ENCODE results near the gene DIPK1B.

Gene DIPK1B

DNA sequence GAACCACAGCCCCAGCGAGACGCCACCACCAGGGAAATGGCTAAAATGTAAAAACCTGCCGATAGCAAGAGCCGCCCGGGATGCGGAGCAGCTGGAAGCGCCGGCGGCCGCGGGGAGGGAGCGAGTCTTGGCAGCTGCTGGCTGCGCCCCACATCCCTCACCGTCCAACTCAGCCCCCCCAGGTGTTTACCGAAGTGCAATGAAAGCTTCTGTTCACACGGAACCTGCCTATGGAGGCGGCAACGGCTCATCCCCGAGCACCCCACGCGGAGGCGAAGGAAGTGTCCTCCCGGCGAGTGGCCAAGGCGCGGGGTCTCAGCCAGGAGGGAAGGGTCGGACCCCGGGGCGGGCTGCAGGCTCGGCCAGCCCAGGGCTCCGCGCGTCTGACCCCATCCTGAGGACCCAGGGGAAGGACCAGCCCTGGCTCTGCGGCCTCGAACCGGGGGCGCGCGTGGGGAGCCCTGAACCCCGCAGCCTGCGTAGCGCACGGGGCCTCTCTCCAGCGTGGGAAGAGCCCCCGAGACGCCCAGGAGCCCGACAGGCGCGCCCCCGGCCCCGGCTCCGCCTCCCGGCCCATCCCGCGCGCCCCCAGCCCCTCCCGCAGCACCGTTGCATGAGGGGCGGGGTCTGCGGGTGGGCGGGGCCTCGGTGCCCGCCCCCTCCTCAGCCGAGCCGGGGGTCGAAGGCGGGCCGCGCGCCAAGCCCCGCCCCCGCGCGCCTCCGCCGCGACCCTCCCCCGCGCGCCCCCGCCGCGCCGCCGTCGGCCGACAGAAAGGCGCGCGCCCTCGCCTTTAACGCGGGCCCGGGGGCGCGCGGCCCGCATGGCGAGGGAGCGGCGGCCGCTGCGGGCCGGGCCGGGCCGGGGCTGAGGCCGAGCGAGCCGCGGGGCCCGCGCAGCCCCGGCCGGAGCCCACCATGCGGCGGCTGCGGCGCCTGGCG is at the start of gene DIPK1B:
DIPK1B (plus strand) TSS at position 822 of the 939 bp plus-strand sequence; CDS start at position 916, 94 bp downstream.
- DNase-seq (ENCODE audit: low spot score) = no peak

DNA sequence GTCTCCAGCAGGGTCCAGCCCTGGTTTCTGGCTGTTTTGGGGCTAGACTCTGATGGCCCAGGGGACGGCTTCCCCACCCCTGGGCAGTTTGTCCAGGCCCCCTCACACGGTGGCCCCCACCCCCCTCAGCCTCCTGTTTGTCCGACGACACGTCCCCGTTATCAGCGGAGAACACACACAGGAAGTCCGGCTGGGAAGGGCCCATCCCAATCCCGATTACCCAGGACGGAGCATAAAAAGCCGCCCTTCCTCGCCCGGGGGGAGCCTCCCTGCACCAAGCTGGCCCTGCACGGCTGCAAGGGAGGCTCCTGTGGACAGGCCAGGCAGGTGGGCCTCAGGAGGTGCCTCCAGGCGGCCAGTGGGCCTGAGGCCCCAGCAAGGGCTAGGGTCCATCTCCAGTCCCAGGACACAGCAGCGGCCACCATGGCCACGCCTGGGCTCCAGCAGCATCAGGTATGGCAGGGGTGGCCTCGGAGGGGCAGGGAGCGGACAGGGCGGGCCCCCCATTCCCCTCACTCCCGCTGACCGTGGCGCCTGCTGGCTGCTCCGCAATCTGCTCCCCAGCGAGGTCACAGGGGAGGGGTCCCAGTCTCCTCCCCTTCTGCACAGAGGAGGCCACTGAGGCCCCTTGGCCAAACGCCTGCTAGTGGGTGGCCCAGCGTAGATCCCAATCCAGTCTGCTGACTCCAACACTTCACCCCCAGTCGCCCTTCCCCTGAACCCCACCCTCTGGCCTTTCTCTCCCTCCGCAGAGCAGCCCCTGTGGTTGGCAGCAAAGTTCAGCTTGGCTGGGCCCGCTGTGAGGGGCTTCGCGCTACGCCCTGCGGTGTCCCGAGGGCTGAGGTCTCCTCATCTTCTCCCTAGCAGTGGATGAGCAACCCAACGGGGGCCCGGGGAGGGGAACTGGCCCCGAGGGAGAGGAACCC is 49.5 kb upstream of the DIPK1B start, which contains the start of gene EGFL7:
EGFL7 (plus strand) TSS at position 261 of the 926 bp plus-strand sequence. CDS start 5,367 bp downstream, outside the sequence.
- no peak for DNase-seq (ENCODE audit: low spot score)

DNA sequence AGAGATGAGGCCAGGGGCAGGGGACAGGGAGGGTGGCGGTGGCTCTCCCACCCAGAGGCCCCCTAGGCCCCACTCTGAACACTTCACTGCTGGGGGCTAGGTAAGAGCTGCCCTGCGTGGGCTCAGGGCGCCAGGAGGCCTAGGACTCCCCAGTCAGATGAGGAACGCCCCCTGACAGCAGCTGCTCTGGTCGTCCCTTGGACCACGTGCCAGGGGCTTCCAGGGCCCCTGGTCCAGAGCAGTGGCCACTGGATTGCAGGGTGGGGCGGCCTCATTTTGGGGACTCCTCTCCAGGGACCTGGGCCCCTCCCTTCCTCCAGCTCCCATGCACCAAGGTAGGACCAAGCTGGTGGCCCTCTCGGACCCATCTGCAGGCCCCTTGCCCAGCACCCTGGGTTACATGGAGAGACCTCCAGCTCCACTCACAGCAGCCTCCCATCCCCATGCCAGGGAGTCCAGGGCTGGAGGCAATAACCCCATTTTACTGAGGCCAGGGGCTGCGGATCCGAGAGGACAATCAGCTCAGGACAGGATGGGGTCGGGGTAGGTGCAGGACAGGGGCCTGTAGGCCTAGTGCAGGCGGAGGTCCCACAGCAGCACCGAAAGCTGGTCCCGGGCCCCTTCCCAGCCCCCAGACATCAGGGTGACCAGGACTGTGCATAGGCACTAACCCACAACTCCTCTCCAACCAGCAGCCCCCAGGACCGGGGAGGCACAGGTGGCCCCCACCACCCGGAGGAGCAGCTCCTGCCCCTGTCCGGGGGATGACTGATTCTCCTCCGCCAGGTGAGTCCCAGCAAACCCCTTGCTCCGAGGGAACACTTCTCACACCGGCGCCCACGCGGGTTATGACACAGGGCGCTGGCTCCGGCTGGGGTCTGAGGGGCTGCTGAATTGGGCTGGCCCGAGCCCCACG is 48.1 kb upstream of the DIPK1B start:
- DNase-seq (ENCODE audit: low spot score) = no peak

DNA sequence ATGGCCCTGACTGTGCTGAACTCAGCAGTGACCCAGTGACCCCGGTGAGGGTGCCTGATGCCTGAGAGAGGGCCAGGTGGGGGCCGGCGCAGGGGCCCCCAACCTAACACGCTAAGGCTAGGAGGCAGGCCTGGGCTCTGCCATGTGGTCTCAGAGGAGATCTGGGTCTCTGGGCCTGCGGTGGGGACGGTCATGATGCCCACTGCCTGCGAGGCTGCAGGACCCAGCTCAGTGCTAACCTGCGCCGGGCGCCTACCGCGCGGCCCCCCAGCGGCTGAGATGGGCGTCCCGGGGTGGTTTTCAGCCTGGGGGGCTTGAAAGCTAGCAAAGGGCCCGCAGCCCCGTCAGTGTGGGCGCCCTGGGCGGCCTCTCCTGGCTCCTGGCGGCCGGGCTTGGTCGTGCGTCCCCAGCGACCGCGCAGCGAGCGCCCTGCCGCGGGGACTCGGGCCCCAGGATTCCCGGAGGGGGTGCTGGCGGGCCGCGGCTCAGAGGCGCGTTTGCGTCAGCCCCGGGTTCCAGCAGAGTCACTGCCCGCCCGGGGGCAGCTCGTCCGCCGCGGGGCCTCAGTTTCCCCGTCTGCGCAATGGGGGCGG is 47.2 kb upstream of the DIPK1B start:
- no peak for DNase-seq (ENCODE audit: low spot score)

DNA sequence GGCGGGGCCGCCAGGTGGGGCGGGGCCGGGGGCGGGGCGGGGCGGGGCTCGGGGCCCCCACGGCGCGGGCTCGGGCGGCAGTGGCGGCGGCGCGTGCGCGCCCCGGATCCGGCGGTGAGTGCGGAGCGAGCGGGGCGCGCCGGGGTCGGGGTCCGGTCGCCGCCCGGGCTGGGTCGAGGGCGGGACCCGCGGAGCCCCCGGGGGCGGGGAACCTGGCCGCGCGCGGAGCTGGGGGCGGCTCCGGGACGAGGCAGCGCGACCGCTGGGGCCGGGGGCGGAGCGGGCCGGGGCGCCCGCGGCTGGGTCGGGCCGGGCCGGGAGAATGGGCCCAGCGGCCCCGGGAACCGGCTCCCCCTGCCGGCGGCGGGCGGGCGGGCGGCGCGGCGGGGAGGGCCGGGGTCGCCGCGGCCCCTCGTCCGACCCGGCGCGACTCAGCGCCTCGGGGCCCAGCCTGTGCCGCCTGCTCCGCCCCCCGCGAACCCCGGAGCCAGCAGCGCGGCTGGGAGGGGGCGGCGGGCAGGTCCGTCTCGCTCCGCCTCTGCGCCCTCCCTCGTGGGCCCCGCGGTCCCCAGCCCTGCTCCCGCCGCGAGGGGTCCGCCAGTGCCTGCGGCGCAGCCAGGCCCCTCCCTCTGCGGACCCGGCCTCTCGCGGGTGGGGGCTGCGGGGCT is 46.5 kb upstream of the DIPK1B start:
- no peak for DNase-seq (ENCODE audit: low spot score)

DNA sequence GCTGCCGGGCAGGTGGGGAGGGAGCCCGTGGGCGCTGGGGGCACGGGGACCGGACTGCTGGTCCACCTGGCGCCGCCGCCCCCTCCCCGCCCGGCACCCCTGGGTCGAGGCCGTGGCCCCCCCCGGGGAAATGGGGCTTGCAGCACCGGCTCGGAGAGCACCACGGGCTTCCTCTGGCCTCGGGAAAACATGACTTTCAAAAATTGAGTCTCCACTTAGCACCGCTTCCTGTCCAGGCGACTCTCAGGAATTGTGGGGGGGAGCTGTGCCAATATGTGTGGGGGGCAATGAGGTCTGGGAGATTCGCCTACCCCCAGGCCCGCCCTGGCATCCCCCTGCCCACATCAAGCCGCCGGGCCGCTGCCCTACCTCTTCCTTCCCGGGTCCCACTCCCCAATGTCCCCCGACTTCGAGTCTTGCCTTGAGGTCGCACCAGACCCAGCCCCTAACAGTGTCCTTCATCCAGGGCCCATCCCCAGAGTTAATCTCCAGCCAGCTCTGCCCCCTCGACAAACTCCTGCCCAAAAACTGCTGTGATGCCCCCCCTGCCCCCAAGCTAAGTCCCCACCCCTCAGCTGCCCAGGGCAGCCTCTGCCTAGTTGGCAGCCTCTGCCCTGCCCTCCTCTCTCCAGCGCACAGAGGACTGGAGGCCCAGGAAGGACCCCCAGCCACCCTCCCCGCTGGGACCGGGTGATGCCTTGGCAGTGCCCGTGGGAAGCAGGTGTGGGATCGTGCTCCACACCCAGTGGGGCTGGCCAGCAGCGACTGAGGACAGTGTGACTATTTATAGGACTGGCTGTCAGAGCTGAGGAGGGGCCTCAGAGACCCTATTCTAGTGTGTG is 45.8 kb upstream of the DIPK1B start:
- DNase-seq (ENCODE audit: low spot score) = no peak

DNA sequence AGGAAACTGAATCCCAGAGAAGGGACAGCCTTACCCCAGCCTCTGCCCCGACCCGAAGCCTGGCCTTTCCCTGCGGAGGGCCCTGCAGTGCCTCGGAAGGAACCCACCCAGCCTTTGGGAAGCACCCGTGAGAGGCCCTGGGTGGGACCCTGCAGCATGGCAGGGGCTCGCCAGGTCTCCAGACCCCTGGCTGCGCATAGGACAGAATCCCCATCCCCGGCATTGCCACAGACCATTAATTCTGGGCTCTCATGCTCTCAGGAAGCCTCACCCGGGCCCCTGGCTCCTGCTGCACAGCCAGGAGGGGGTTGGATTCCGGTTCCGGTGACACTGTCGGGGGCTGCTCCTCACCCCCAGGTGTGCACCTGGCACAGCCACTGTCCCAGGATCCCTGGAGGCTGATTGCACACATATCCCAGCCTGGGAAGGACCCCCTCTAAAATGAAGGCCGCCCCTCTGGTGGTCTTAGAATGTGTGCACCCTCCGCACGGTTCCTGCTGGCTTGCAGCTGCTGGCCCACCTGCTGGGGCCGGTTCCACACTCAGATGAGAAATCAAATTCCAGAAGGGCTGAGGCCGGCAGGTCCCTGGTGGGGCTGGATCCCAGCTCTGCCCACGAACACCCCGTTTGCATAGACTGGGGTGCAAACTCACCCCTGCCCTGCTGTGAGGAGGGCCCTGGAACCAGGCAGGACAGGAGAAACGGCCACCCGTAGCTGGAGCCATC is 45.0 kb upstream of the DIPK1B start:
- DNase-seq (ENCODE audit: low spot score) = no peak

DNA sequence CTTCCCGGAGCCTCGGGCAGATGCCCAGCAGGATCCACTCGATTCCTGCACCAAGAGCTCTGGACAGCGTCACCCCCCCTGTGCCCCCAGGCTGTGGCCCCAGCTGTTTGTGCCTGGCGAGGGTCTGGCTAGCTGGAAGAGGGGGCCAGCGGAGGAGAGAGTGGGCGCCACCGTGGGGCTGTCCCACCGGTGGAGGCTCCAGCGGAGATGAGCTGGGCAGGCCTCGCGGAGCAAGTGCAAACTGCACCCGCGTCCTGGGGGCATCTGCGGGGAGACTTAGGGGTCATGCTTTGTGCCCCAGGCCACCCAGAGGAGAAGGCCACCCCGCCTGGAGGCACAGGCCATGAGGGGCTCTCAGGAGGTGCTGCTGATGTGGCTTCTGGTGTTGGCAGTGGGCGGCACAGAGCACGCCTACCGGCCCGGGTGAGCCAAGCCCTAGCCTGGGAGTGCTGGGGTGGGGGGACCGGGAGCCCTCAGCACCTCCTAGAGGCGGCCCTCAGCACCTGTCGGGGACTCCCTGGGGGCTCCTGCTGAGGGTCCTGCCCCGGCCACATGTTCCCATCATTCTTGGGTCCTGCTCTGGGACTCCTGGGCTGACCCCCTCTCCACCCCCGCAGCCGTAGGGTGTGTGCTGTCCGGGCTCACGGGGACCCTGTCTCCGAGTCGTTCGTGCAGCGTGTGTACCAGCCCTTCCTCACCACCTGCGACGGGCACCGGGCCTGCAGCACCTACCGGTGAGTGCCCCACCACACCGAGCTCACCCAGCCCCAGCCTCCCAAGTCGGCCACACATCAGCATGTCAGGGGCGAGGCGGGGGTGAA is 44.2 kb upstream of the DIPK1B start:
- DNase-seq (ENCODE audit: low spot score) = peak; percentile 43

DNA sequence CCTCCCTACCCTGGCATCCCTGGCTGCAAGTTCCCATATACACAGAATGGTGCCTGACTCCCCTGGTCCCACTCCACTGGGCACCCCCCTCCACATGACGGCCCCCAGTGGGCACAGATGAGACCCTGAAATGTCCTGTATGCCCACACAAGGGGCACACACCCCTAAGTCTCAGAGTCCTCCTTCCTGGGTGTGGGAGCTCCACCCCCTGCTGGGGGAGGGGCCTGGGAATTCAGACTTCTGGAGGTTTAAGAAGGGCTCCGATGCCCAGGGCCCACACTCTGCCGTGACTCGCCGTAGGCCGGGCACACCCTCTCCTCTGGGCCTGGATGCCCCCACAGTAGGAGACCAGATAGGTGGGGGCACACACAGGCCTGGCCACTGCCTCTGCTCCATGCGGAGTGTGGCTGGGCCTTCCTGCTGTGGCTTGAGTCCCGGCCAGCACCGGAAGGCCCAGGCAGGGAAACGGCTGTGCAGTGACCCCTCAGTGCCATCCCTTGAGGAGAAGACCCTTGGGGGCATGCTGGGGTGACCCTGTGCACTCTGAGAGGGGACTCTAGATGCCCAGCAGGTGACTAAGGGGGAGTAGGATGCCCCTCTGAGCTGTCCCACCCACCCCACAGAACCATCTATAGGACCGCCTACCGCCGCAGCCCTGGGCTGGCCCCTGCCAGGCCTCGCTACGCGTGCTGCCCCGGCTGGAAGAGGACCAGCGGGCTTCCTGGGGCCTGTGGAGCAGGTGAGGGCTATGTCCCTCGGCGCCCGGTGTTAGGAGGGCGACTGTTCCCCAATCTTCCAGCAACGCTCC is 43.2 kb upstream of the DIPK1B start:
- DNase-seq (ENCODE audit: low spot score) = peak; percentile 48

DNA sequence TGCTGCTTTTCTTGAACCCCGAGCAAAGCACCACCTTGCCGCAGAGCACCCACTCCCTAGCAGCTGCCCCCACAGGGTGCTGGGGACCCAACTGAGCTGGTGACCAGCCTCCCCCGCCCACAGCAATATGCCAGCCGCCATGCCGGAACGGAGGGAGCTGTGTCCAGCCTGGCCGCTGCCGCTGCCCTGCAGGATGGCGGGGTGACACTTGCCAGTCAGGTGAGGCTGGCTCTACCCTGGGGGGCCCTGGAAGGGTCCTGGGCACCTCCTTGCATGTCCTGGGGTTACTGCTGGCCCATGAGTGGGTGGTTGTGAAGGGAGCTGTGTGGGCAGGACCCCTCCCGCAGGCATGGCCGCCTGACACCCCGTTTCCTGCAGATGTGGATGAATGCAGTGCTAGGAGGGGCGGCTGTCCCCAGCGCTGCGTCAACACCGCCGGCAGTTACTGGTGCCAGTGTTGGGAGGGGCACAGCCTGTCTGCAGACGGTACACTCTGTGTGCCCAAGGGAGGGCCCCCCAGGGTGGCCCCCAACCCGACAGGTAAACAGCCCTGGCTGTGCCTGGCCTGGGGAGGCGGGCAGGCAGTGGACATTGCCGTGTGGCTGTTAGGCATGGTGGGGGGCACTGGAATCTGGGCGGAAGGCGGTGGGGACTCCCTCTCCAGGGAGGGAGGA is 42.4 kb upstream of the DIPK1B start:
- DNase-seq (ENCODE audit: low spot score) = no peak

DNA sequence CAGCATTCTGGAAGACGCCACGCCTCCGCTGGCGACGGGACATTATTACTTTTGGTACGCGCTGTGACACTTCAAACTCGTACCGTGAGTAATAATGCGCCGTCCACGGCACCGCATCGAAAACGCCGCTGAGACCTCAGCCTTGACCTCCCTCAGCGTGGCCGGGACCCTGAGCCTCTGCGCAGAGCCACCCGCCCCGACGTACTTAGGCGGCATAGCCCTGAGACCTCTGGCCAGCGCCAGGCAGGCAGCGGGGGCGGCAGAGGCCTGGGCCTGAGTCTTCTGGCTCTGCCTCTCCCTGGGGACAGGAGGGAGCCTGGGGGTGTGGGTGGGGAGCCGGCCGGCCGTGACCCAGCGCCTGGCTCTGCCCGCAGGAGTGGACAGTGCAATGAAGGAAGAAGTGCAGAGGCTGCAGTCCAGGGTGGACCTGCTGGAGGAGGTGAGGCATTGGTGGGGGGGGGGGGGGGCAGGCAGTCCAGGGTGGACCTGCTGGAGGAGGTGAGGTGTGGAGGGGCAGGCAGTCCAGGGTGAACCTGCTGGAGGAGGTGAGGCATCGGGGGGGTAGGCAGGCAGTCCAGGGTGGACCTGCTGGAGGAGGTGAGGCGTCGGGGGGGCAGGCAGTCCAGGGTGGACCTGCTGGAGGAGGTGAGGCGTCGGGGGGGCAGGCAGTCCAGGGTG is 41.7 kb upstream of the DIPK1B start:
- DNase-seq (ENCODE audit: low spot score) = no peak

DNA sequence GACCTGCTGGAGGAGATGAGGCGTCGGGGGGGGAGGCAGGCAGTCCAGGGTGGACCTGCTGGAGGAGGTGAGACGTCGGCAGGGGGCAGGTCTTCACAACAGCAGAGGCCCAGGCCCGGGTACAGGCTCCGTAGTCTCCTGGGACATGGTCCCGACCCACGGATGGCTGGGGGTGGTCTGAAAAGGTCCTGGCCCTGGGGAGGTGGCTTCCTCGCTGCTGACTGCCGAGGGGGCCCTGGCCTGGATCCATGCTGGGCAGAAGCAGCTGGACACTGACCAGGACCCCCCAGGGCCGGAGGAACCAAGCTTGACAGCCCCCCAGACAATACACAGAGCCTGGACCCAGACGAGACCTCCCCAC is 41.1 kb upstream of the DIPK1B start:
- no peak for DNase-seq (ENCODE audit: low spot score)

DNA sequence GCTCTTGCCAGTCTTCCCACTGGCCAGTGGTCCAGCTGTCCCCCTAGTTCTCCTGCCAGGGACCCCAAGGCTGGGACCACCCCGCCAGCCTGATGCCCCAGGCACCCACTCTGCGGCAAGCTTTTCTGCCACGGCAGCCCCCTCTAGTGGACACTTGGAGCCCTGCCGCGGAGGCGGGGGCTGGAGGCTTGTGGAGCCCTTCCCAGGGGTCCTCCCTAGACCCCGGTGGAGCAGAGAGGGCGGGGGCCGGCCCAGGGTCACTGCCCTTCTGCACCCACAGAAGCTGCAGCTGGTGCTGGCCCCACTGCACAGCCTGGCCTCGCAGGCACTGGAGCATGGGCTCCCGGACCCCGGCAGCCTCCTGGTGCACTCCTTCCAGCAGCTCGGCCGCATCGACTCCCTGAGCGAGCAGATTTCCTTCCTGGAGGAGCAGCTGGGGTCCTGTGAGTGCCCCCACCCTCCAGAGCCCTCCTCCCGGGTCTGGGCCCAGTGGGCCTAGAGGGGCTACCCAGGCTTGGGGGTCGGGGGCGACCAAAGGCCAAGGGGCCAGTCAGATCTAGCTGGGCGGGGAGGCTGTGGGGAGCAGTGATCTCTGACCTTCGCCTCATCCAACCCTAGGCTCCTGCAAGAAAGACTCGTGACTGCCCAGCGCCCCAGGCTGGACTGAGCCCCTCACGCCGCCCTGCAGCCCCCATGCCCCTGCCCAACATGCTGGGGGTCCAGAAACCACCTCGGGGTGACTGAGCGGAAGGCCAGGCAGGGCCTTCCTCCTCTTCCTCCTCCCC is 40.5 kb upstream of the DIPK1B start:
- peak; percentile 62 for DNase-seq (ENCODE audit: low spot score)

DNA sequence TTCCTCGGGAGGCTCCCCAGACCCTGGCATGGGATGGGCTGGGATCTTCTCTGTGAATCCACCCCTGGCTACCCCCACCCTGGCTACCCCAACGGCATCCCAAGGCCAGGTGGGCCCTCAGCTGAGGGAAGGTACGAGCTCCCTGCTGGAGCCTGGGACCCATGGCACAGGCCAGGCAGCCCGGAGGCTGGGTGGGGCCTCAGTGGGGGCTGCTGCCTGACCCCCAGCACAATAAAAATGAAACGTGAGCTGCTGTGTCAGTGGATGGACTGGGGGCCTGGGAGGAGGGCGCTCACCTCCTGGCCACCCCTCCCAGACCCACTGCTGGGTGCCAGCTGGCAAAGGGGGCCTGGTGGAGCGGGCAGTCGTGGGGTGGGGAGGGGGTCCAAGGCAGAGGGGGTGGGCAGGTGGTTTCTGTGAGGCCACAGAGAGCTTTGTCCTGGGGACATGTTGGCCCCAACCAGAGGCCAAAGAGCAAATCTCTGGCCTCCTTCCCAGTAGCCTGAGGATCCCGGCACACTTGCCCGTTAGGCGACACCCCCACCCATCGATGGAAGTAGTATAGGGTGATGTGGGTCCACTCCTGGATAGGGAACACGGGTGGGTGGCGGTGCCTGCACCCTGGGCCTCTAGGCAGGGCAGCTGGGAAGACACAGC is 39.8 kb upstream of the DIPK1B start:
- no peak for DNase-seq (ENCODE audit: low spot score)
